Measurements from ENCODE around the gene B4GALT1.

The B4GALT1 gene

DNA sequence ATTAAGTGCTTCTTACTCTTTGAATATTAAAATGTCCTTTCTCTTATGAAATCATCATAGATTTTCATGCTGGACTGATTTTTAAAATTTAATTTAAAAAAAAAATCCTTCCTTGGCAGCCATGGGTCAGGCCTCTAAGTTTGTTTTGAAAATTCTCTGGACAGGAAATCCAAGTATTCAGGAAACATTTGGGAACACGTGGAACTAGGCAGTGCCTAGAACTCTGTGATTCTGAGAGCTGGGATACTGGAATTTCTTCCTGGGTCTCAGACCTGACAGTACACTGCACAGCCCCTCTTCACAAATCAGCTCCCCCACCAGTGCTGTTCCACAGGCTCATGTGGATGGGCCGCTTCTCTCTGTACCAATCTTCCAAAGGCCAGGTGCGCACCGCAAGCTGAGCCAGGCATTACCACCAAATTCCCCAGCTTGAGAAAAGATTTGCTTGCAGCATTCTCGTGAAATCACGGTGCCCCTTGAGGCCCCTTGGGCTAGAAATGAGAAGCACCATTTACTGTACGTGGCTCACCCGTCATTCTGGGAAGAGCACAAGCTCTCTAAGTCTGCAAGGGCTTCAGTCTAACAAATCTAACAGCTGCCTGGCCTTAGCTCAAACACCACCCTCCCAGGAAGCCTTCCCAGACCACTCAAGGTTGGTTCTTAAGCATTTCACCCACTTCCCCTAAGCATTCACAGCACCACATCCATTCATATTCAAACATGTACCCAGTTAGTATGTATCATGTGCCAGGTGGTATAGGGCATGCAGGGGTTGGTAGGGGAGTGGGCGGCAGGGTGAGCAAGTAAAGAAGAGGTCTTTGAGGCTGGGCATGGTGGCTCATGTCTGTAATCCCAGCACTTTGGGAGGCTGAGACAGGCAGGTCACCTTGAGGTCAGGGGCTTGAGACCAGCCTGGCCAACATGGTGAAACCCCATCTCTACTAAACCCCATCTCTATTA, 26.5 kb downstream of the B4GALT1 start:
- DNase-seq (ENCODE audit: low read depth in 2 of 2): no peak

GRCh38 chr9:33139421-33140228, 27.5 kb downstream of the B4GALT1 start:
- DNase-seq (ENCODE audit: low read depth in 2 of 2): no peak

- DNase-seq (ENCODE audit: low read depth in 2 of 2): peak in 1 of 2 donors; percentile 24
Observed at GRCh38 chr9:33138768-33139167, 28.4 kb downstream of the B4GALT1 start.

- no peak for DNase-seq (ENCODE audit: low read depth in 2 of 2)
Observed at GRCh38 chr9:33137781-33138264, 29.3 kb downstream of the B4GALT1 start.

GRCh38 chr9:33136721-33137670, 30.1 kb downstream of the B4GALT1 start:
- DNase-seq (ENCODE audit: low read depth in 2 of 2): no peak

- no peak for DNase-seq (ENCODE audit: low read depth in 2 of 2)
Observed at GRCh38 chr9:33135470-33135958, 31.6 kb downstream of the B4GALT1 start.

- no peak for DNase-seq (ENCODE audit: low read depth in 2 of 2)
Observed at GRCh38 chr9:33135031-33135461, 32.1 kb downstream of the B4GALT1 start.

DNA sequence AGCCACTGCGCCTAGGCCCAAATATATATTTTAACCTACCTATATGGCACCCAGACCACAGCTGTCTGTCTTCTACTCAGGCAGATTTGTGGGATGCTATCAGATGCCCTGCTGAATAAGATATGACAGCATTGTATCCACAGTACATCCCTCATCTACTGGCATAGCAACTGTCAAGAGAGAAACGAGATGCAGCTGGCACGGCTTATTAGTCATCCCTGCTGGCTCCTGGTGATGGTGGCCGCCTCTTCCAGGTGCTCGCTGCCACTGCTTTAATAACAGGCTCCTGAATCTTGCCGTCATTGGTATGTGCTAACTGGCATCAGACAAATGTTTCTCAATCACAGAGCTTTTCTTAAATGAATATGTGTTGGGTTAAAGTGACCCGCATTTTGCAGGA, 34.0 kb downstream of the B4GALT1 start:
- DNase-seq (ENCODE audit: low read depth in 2 of 2): no peak

GRCh38 chr9:33131790-33132772, 35.1 kb downstream of the B4GALT1 start:
- no peak for DNase-seq (ENCODE audit: low read depth in 2 of 2)

- no peak for DNase-seq (ENCODE audit: low read depth in 2 of 2)
Observed at GRCh38 chr9:33130961-33131789, 36.0 kb downstream of the B4GALT1 start.

DNA sequence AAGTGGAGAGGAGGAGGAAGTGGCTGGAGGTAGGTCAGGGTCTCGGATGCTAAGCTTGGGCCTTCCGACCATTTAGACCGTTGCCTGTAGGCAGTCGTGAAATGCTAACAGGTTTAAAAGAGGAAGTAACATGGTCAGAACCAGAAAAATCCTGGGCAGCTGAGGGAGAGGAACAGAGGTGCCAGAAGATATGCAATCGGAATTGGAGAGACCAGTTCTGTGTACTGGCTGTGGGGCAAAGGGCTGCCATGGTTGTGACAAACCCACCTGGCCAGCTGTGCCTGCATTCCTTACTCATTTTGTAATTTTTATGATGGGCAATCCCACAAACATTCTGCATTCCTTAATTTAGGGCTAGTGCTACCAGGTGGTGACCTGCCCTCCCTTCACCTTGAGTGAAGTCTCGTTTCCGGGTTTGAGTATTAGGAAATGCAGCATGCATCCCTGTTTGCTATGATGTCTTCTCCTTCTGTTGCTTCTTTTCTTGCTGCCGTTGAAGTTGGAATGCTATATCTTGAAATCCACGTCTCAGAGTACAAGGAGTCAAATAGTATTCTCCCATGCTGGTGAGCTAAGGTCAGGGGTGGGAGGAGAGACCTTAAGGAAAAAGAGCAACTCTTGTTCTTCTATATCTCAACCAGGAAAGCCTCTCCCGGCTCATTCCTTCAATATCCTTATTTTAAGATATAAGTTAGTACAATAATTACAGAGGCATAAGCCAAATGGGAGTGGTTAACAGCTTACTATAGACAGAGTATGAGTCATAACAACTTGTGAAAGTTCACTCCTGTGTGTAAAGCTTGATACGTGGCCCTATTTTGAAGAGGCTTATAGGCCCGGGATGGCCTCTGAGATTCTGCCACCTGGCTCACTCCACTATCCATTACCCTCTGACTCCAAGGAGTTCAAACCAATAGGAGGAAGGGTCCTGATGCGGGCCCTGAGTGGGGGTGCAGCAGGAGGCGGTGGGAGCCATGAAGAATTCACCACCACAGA, 37.0 kb downstream of the B4GALT1 start:
- DNase-seq (ENCODE audit: low read depth in 2 of 2): no peak

DNA sequence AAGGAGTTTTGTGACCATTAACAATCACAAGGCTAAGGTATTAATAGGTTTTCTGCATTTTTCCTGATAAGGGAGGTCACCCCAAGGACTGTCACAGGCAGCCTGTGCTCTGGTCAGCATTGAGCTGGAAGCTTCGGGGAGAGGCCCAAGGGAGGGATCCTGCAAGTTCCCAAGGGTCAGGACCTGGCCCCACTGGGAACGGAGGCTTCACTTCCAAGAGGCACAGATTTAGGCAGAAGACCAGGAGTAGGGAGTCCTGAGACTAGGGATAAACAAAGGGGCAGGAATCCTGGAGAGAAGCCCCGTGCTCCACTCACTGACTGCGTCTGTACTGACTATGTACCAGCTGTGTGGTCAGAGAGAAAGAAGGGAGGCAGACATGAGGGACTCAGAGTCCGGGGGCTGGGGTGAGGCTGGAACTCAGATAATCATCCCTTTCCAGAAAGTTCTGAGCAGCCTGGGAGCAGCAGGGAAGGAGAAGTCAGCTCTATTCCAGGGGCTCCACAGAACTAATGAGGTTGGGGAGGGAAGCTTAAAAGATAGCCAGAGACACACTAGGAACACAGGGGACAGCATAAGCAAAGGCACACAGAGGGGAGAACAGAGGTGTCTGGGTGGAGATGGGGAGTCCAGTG, 37.8 kb downstream of the B4GALT1 start:
- DNase-seq (ENCODE audit: low read depth in 2 of 2): no peak

- no peak for DNase-seq (ENCODE audit: low read depth in 2 of 2)
Observed at GRCh38 chr9:33128570-33128969, 38.6 kb downstream of the B4GALT1 start.

DNA sequence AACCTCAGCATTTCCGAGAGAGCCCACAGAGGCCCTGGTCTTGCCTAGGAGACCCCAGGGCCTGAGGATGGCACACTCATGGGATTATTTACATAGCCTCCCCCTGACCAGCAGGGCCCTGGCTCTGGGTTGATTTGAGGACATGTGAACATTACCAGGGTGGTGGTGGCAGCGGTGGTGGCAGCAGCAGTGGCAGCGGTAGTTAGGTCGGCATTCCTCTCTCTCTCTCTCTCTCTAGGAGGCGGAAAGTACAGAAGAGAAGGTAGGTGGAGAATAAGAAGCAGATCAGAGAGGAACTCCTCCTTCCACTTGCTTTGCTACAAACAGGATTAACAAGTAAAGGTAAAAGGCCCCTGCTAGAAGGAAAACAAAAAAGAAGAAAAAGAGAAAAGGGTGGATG, 39.3 kb downstream of the B4GALT1 start:
- no peak for DNase-seq (ENCODE audit: low read depth in 2 of 2)

DNA sequence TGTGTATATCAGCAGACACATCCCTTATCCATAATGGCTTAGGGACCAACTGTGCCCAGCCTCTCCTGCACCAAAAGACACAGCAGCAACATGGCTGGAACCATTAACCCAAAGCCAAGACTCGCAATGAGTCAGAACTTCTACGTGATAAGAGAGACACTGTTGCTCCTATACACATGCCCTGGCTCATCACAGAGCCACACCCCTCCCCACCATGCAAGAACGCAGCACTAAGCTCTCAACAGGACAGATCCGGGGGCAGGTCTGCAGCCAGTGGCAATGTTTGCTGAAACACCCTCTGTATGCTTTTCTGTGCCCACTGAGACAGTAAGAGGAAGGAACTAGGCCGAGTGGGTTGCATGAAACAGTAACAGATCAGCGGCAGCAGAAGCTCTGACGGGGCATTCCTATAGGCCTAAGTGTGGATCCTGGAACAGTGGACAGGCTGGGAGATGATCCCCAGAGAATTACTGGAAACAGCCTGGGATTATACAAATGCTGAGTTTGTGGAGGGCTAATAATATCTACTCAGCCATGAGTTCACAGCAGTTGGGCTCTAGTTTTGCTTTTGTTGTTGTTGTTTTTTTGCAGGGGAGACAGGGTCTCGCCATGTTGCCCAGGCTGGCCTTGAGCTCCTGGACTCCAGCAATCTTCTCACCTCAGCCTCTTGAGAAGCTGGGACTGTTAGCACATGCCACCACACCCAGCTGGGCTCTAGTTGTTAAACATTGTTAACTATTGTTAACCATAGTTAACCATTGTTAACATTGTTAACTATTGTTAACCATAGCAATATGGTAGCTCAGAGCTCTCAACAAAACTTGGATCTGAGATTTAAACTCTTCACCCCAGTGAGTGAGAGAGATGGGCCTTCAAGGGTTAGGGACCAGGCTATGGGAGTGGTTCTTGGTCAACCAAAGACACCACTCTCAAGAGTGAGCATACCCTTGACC, 41.0 kb downstream of the B4GALT1 start:
- no peak for DNase-seq (ENCODE audit: low read depth in 2 of 2)

DNA sequence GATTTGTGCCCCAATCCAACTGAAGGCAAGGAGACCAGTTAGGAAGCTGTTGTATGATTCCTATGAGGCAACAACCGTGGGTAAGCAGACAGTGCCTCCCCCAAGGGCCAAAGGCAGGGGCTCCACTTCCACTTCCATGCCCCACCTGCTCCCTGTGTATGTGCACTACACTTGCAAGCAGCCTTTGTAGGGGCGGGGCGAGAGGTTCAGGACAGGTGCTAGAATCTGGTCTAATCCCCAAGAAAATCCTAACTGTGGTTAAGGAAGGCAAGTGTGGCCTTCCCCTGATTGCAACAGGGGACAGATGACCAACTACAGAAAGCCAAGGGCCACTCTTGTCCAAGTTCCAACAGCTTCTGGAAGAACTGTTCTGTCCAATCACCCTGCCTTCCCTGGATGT, 41.7 kb downstream of the B4GALT1 start:
- no peak for DNase-seq (ENCODE audit: low read depth in 2 of 2)
